GM12873 (cell line): ENCODE results near the gene RABL6.

Source experiments
- TF ChIP-seq, protein P1 (sequence below): IDR thresholded peaks from 2 replicates; pipeline ENCODE4 v1.5.1; 2012; ENCODE audit warnings: low read depth, mild to moderate bottlenecking, moderate library complexity, low read length, control low read depth; ENCODE audit not compliant: insufficient read depth; ENCODE audit errors: missing control alignments

The RABL6 gene

DNA sequence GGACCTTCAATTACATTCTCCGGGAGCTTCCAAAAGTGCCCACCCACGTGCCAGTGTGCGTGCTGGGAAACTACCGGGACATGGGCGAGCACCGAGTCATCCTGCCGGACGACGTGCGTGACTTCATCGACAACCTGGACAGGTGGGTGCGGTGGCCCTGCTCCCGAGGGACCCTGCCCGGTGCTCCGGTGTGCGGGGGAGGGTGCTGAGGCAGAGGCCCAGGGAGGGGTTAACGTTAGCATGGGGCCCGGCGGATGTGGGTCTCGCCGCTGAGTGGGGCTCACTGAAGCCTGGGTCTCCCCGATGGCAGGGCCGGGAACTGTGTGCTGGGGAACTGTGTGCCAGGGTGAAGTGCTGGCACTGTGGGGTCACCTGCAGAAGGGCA lies 24.0 kb downstream of the RABL6 start:
- TF ChIP-seq, protein P1, sequence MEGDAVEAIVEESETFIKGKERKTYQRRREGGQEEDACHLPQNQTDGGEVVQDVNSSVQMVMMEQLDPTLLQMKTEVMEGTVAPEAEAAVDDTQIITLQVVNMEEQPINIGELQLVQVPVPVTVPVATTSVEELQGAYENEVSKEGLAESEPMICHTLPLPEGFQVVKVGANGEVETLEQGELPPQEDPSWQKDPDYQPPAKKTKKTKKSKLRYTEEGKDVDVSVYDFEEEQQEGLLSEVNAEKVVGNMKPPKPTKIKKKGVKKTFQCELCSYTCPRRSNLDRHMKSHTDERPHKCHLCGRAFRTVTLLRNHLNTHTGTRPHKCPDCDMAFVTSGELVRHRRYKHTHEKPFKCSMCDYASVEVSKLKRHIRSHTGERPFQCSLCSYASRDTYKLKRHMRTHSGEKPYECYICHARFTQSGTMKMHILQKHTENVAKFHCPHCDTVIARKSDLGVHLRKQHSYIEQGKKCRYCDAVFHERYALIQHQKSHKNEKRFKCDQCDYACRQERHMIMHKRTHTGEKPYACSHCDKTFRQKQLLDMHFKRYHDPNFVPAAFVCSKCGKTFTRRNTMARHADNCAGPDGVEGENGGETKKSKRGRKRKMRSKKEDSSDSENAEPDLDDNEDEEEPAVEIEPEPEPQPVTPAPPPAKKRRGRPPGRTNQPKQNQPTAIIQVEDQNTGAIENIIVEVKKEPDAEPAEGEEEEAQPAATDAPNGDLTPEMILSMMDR: no peak

DNA sequence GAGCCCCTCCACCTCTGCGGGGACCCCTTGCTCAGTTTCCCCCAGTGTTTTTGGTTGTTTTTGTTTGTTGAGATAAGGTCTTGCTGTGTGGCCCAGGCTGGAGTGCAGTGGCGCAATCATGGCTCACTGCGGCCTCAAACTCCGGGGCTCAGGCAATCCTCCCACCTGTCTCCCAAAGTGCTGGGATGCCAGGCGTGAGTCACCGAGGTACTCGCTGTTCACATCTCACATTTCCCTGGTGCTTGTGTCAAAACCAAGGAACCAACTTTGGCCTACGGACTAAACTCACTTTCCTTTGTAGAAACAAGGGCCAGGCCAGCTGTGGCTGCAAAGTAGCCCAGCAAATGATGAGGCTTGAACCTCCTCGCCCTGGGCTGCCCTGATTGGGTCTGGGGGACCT lies 24.8 kb downstream of the RABL6 start:
- TF ChIP-seq, protein P1: no peak

DNA sequence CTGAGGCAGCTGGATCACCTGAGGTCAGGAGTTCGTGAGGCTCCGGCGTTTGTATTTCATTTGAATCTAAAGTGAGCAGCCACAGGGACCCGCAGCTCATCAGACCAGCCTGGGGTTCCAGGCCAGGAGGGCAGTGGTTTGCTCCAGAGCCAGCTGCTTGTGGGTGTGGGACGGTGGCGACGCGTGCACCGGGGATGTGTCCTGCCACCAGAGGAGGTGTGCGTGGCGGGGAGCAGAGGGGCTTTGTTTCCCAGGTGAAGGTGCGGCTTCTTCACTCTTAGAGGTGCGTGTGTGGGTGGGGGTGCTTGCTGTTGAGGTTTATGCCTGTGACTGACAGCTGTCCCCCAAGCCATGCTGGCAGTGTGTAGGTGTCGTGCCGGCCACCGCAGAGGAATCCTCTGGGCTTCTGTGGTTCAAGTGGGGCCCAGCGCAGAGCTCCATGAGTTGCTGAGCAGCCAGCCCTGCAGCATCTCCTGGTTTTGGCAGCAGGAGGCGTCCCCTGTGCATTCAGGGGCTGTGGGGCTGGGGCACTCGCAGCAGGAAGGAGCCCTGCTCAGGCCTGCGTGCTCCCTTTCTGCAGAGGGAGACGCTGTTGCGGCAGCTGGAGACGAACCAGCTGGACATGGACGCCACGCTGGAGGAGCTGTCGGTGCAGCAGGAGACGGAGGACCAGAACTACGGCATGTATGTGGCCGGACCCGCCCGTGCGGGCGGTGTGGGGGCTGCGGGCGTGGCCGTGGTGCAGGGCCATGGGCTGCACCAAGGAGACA lies 27.6 kb downstream of the RABL6 start:
- TF ChIP-seq, protein P1: no peak

DNA sequence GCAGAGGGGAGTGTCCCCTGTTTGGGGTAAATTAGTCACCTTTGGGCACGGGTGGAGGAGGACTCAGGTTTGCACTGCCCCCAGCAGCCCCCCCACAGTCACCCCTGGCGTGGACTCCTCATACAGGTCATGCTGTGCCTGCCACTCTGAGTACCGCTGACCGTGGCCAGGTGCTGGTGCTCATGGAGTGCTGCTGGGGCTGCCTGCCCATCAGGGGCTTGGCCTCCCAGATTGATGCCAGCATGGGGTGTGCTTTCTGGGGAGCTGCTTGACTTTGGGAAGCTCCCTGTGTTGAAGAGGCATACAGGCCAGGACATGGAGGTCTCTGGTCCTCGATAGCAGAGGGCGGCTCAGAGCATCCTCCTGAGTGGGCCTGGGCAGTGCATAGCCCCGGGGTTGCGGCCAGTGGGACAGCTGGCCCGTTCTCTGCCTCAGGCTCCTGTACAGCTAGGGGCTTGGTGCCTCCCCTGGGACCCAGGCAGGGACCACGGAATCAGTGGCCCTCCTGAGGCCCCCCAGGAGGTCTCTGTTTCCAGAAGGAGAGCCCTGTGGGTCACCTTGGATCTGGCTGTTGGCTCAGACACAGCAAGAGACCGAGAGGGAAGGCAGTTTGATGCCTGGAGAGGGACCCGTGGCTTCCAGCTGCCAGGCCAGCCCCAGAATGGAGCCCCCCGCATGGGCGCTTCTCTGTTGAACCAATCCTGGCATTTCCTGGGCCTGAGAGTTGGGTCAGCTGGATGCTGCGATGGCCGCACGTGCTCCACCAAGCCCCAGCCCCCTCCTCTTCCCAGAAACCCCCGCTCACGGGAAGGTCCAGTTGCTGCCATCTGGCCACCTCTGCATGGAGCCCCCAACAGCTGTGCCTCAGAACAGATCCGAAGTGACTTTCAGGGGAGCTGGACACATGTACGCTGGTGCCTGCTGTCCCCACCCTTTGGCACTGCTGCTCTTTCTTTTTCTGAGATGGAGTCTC lies 28.5 kb downstream of the RABL6 start:
- TF ChIP-seq, protein P1: no peak

DNA sequence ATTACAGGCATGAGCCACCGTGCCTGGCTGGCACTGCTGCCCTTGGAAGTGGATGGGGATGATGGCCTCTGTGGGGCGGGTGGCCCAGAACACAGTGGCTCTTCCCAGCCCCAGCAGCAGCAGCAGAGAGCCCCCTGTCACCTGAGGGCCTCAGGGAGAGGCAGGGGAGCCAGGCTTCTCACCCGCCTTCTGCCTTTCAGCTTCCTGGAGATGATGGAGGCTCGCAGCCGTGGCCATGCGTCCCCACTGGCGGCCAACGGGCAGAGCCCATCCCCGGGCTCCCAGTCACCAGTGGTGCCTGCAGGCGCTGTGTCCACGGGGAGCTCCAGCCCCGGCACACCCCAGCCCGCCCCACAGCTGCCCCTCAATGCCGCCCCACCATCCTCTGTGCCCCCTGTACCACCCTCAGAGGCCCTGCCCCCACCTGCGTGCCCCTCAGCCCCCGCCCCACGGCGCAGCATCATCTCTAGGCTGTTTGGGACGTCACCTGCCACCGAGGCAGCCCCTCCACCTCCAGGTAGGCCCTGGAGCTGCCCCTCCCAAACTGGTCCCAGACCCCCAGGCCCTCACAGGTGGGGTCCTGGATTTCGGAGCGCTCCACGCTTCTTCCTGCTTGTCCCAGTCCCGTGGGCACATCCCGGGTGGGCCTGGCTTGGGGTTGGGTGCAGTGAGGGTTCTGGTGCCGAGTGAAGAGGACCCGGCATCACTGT lies 29.6 kb downstream of the RABL6 start:
- TF ChIP-seq, protein P1: no peak

DNA sequence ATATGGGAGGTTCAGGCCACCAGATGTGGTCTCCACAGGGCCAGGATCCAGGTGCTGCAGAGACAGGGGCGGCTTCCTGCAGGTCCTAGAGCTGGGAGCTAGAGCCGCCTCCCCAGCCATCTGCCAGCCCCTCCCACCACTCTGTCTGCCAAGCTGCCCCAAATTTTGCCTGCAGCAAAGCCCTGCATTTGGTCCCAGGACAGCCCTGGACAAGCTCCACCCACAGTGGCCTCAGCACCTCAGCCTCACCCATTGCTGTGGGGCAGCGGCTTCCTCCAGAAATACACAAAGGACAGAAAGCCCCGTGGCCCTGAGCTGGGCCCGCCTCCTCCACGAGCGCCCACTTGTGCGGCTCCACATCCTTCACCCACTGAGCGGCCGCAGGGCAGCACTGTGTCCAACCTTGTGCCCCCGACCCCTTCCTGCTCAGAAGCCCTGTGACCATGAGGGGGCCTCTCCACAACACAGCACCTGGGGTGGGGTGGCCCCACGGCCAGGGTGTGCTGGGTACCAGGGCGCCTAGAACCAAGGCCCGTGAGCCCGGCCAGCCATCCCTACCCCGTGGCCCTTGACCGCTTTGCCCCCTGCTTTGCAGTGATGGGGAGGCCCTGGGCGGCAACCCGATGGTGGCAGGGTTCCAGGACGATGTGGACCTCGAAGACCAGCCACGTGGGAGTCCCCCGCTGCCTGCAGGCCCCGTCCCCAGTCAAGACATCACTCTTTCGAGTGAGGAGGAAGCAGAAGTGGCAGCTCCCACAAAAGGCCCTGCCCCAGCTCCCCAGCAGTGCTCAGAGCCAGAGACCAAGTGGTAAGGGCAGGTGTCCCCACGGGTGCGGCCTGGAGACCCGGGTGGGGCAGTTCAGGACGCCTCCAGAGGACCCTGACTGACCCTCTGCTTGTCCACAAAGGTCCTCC lies 30.8 kb downstream of the RABL6 start:
- TF ChIP-seq, protein P1: no peak
